ENCODE results near the gene PWWP2B.
"Not testable (repeated sequence)": the region's sequence is repeated elsewhere in the genome, so short reads cannot be mapped to it uniquely, and the experiment has no call there.

Gene PWWP2B

GRCh38 chr10:132363921-132364593 is 32.9 kb upstream of the PWWP2B start:
- no peak for FAIRE-seq

DNA sequence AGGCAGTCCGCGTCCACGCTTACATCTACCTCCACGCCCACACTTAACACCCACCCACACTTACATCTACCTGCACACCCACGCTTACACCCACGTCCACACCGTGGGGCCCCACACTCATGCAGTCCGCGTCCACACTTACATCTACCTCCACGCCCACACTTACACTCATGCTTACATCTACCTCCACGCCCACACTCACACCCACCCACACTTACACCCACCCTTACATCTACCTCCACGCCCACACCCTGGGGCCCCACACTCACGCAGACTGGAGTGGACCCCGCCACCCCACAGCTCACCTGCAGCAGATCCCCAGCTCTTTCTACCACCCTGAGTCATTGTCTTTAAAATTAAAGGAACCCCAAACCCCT is 32.4 kb upstream of the PWWP2B start:
- FAIRE-seq, result no peak

GRCh38 chr10:132365102-132365501 is 31.9 kb upstream of the PWWP2B start:
- FAIRE-seq, result no peak

DNA sequence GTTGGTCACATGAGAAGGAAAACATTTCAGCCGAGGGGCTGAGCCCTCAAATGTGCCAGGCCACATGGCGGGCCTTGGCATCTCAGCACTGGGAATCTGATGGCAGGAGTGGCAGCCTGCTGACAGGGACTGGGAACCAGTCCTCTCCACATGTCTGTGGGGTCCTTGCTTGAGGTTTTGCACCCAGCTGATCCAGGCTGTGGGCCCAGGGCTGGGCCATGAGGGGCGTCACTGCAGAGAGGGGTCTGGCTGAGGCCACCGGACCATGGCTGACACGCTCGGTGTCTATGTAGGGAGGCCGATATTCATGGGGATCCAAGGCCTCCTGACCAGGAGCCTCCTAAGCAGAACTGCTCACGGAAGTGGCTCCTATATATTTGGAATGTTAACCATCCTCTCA is 31.0 kb upstream of the PWWP2B start:
- FAIRE-seq, result no peak

DNA sequence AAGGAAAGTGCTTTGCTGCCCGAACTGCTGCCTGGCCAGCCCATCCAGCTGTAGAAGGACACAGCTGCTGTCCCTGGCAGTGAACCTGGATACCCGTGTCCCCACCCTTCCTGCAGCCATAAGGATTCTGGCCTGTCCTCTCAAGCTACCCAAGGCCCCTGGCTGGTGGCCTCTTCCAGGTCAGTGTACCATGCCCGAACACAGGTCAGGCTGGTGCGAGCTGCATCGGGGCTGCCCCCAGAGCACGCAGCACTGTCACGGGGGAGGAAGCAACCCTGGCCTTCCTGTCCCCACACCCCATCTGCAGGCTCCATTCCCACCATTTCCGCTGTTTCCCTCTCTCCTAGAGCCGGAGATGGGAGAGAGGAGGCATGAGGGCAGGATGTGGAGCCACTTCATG is 30.5 kb upstream of the PWWP2B start:
- FAIRE-seq, result no peak

GRCh38 chr10:132368391-132368790 is 28.6 kb upstream of the PWWP2B start:
- no peak for FAIRE-seq

- no peak for FAIRE-seq
Observed at GRCh38 chr10:132368881-132369635, 27.9 kb upstream of the PWWP2B start.

DNA sequence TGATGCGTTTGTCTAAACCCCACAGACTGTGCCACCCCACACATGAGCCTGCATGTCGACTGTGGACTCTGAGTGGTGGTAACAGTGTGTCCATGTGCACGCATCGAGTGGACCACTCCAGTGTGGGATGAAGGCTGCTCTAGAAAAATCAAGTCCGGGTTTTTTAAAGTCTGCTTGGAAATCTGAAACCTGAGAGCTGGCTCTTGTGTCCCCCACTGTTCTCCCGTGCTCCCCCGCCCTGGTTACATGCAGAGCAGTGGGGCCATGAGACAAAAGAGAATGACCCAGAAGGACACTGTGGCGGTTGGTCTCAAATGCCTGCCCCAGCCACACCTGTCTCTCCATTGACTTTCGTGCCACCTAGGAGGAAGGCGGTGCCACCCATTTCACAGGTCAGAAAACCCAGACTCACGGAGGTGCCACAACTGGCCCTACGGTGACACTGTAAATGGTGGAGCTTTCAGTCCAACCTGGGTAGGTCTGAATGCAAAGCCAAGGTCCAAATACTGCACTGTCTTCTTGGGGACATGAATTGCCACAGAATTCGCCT is 27.3 kb upstream of the PWWP2B start:
- no peak for FAIRE-seq

- no peak for FAIRE-seq
Observed at GRCh38 chr10:132370426-132371340, 26.3 kb upstream of the PWWP2B start.

- FAIRE-seq, result no peak
Observed at GRCh38 chr10:132371641-132372081, 25.3 kb upstream of the PWWP2B start.

- FAIRE-seq, result no peak
Observed at GRCh38 chr10:132372516-132373095, 24.4 kb upstream of the PWWP2B start.

DNA sequence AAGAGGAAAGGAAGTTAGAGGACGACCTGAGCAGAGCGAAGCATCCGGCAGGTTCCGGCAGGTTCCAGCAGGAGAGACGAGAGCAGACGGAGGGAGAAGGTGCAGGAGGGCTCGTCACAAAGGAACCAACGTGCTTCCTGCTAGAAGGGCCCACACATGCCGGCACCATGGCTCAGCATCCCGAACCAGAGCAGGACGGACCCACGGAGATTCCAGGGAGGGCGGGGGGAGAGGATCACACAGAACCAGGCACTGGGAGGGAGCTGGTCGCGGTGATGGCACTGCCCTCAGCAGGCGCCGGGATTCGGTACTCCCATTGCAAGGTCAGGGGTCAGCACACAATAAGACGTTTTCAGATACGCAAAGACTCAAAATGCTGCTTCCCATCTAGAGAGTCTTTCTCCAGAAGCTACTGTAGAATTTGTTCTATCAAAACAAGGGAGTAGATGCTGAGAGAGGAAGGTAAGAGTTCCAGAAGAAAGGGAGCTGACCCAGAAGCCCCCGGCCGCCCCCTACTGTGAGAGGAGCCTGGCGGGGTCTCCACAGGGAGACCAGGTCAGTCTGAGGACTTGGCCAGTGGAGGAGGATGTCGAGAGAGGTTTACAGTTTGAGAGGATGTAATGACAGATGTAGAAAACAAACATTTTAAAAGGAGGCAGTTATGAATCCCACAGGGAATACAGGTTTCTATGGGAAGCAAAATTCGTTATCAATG is 23.6 kb upstream of the PWWP2B start:
- no peak for FAIRE-seq

GRCh38 chr10:132374176-132374575 is 22.8 kb upstream of the PWWP2B start:
- no peak for FAIRE-seq

DNA sequence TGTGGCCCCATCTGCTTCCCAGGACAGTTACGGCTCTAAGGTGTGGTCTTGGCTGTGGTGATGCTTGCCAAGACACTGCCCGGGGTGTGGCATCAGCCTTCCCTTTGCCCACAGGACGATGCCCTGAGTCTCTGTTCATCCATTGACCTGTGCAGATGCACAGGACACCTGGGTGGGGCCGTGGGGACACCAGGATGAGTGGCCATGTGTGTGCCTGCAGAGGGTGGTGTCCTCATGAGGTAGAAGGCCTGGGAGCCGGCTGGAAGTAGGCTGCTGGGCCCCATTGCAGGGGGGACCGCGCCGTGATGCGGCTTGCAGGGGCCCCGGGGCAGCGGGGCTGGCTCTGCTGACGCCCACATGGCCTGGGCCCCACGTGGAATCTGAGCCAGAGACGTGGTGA is 22.4 kb upstream of the PWWP2B start:
- FAIRE-seq, result no peak

DNA sequence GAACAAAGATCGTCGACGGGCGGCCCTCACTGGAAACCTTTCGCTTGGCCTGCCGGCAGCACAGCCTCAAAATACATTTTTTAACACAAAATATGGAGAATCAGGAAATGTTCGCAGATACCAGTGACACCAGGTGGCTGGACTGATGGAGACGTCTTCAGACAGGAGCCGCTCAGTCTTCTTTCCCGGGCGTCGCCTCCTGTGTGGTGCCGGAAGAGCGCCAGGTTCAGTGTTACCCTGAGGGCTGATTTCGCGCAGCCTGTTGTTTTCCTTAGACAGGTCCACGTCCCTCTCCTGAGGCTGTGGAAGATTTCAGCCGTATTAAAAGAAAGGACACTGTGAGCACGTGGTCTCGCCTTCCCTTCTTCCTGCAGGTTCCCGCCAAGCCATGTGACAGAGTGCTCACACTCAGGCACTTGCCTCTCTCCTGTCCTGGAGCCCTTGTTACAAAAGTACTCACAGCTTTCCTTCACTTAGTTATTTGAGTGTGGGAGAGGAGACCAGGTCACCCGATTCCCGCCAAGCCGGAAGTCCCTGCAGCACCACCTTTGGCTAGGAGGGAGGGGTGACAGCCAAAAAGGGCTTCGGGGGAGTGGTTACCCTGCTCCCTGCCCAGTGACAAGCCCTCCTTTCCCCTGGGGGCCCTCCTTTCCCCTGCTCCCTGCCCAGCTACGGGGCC is 21.7 kb upstream of the PWWP2B start:
- FAIRE-seq, result no peak

- no peak for FAIRE-seq
Observed at GRCh38 chr10:132375795-132376297, 21.2 kb upstream of the PWWP2B start.

DNA sequence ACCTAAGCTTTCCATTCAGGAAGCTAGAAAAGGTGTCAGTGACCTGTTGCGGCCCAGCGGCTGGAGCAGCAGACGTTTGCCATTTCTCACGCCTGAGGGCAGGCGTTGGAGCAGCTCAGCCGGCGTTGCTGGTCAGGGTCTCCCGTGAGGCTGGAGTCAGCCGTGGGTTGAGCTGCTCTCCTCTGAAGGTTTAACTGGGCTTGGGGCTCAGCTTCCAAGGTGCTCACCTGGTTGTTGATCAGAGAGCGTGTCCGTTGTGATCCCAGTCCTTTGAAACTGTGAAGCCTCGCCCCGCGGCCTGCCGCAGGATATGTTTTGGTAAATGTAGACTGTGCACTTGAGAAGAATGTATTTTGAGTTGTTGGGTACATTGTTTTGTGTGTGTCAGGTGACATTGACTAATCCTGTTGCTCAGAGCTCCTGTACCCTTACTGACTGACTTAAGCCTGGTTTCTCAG is 20.6 kb upstream of the PWWP2B start:
- no peak for FAIRE-seq

- no peak for FAIRE-seq
Observed at GRCh38 chr10:132377326-132377725, 19.7 kb upstream of the PWWP2B start.

DNA sequence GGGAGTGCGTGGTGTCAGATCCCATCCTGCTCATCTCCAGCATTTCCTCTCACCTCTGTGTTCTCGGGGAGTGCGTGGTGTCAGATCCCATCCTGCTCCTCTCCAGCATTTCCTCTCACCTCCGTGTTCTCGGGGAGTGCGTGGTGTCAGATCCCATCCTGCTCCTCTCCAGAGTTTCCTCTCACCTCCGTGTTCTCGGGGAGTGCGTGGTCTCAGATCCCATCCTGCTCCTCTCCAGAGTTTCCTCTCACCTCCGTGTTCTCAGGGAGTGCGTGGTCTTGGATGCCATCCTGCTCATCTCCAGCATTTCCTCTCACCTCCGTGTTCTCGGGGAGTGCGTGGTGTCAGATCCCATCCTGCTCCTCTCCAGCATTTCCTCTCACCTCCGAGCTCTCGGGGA is 18.0 kb upstream of the PWWP2B start:
- FAIRE-seq, result not testable (repeated sequence)

DNA sequence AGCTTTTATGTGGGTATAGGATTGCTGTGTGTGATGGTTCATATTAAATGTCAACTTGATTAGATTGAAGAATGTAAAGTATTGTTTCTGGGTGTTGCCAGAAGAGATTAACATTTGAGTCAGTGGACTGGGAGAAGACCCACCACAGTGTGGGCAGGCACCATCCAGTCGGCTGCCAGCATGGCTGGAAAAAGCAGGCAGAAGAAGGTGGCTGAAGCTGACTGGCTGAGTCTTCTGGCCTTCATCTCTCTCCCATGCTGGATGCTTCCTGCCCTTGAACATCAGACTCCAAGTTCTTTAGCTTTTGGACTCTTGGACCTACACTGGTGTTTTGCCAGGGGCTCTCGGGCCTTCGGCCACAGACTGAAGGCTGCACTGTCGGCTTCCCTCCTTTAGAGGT is 16.0 kb upstream of the PWWP2B start:
- not testable (repeated sequence) for FAIRE-seq

DNA sequence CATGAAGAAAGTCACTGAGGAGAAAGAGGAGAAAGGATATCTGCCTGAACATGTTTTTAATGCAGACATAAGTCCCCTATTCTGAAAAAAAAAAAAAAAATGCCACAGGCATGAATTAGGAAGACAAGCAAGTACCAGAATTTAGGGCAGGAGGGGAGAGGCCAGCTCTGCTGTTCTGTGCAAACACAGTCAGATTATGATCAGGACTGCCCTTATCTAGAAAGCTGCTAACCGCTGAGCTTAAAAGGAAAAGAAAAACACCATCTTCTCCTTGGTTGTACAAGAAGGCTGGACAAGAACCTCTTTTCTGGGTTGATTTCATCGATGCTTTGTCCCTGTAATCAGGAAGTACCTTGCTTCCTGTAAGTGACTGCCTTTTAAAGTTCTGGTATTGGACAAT is 15.3 kb upstream of the PWWP2B start:
- FAIRE-seq, result no peak

Data from islet of Langerhans (tissue), 1 donor.